ENCODE results near the gene LGALS9B.
"Not testable (repeated sequence)": the region's sequence is repeated elsewhere in the genome, so short reads cannot be mapped to it uniquely, and the experiment has no call there.

Gene LGALS9B

GRCh38 chr17:20466553-20466952, 786 bp downstream of the LGALS9B start:
- not testable (repeated sequence) for FAIRE-seq

GRCh38 chr17:20465535-20465934, 1.8 kb downstream of the LGALS9B start:
- not testable (repeated sequence) for FAIRE-seq

- not testable (repeated sequence) for FAIRE-seq
Observed at GRCh38 chr17:20464854-20465414, 2.4 kb downstream of the LGALS9B start.

GRCh38 chr17:20462158-20462557, 5.2 kb downstream of the LGALS9B start:
- FAIRE-seq: not testable (repeated sequence)

GRCh38 chr17:20457848-20458381, 9.4 kb downstream of the LGALS9B start:
- FAIRE-seq: not testable (repeated sequence)

- FAIRE-seq: not testable (repeated sequence)
Observed at GRCh38 chr17:20455106-20455505, 12.2 kb downstream of the LGALS9B start.

- FAIRE-seq: not testable (repeated sequence)
Observed at GRCh38 chr17:20453820-20454434, 13.4 kb downstream of the LGALS9B start.

- FAIRE-seq: not testable (repeated sequence)
Observed at GRCh38 chr17:20450852-20451251, 16.5 kb downstream of the LGALS9B start.

GRCh38 chr17:20447534-20448321, 19.6 kb downstream of the LGALS9B start:
- not testable (repeated sequence) for FAIRE-seq

- FAIRE-seq: not testable (repeated sequence)
Observed at GRCh38 chr17:20446895-20447294, 20.4 kb downstream of the LGALS9B start.

- not testable (repeated sequence) for FAIRE-seq
Observed at GRCh38 chr17:20444581-20445236, 22.6 kb downstream of the LGALS9B start.

- not testable (repeated sequence) for FAIRE-seq
Observed at GRCh38 chr17:20444173-20444572, 23.2 kb downstream of the LGALS9B start.

- FAIRE-seq: not testable (repeated sequence)
Observed at GRCh38 chr17:20443632-20444031, 23.7 kb downstream of the LGALS9B start.

GRCh38 chr17:20440665-20441064, 26.7 kb downstream of the LGALS9B start:
- FAIRE-seq: not testable (repeated sequence)

- not testable (repeated sequence) for FAIRE-seq
Observed at GRCh38 chr17:20435166-20435565, 32.2 kb downstream of the LGALS9B start.

- FAIRE-seq: not testable (repeated sequence)
Observed at GRCh38 chr17:20433382-20433781, 34.0 kb downstream of the LGALS9B start.

GRCh38 chr17:20427264-20427663, 40.1 kb downstream of the LGALS9B start:
- FAIRE-seq: not testable (repeated sequence)

GRCh38 chr17:20422826-20423225, 44.5 kb downstream of the LGALS9B start:
- FAIRE-seq: not testable (repeated sequence)

- not testable (repeated sequence) for FAIRE-seq
Observed at GRCh38 chr17:20418838-20419237, 48.5 kb downstream of the LGALS9B start.

- FAIRE-seq: not testable (repeated sequence)
Observed at GRCh38 chr17:20417492-20418080, 49.8 kb downstream of the LGALS9B start.

GRCh38 chr17:20416381-20416911, 50.9 kb downstream of the LGALS9B start:
- FAIRE-seq: not testable (repeated sequence)

- not testable (repeated sequence) for FAIRE-seq
Observed at GRCh38 chr17:20415479-20415878, 51.9 kb downstream of the LGALS9B start.

Data from A204.1 (cell line).